ENCODE data around the gene IFNG-AS1.
A peak's percentile ranks its signal among the peaks of the same experiment; 100 is the strongest.

The IFNG-AS1 gene

DNA sequence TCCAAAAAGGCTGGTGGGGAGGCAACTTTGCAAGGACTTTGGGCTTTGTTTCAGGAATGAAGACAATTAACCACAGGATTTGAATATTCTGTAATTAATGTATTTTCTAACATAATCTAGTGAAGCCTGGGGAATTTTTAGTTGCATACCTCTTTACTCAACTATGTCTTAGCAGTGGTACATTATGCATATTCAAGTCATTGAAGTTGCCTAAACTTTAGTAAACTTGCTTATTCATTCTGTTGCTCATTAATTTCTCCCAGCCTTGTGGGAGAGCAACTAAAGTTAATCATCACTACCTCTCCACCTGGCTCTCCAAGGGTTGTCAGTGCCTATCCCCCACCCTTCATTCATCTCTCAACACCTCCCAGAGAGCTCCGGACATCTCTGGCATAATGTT is 54.2 kb downstream of the IFNG-AS1 start:
- Histone ChIP-seq H2BK12ac (ENCODE audit: low read length) (no peak overlapping the region), H2BK120ac (ENCODE audit: low read depth, low read length) (no peak overlapping the region), H2AK5ac (ENCODE audit: low read depth, low read length) (no peak overlapping the region), H3K4ac (ENCODE audit: low read length) (no peak overlapping the region), H2AFZ (ENCODE audit: low read length) (no peak overlapping the region), H3K9me3 (replicated peaks in 1 of 2; ENCODE audit: control insufficient read depth in 2 of 2, insufficient read depth in 1 of 2, low read depth in 1 of 2, low read length in 2 of 2) (no peaks in the 10 kb centered on the region), H3K4me1 (ENCODE audit: control insufficient read depth in 2 of 2, insufficient read depth in 1 of 2, low read depth in 1 of 2, low read length in 2 of 2) (no peaks in the 10 kb centered on the region), H2BK5ac (ENCODE audit: low read length) (no peak overlapping the region), H3K4me3 (ENCODE audit: low read length in 2 of 2) (no peak overlapping the region), H3K4me2 (ENCODE audit: insufficient read depth, low read length, poor library complexity, severe bottlenecking) (no peak overlapping the region), H3K18ac (ENCODE audit: low read length) (no peak overlapping the region), H3K27me3 (ENCODE audit: control insufficient read depth in 3 of 3, insufficient read depth in 3 of 3, low read depth in 1 of 3, low read length in 3 of 3) (no peaks in the 10 kb centered on the region), H4K91ac (ENCODE audit: low read depth, low read length, poor library complexity) (no peak overlapping the region), H3K23ac (ENCODE audit: low read depth, low read length, poor library complexity) (no peak overlapping the region), H3K9ac (ENCODE audit: low read depth, low read length, poor library complexity) (no peak overlapping the region), H3K27ac (replicated peaks; ENCODE audit: low read length) (no peak overlapping the region), H4K8ac (ENCODE audit: low read depth, low read length) (no peak overlapping the region), H3K36me3 (replicated peaks in 1 of 2; ENCODE audit: control insufficient read depth in 2 of 2, insufficient read depth in 2 of 2, low read length in 2 of 2) (no peaks in the 10 kb centered on the region), H3K14ac (ENCODE audit: low read length) (no peak overlapping the region), H2BK15ac (ENCODE audit: low read length) (no peak overlapping the region), H3K79me1 (ENCODE audit: low read depth, low read length) (no peaks in the 10 kb centered on the region)
- WGBS, 2 donors (ENCODE audit: extremely low coverage in 2 of 2, insufficient read length in 2 of 2, insufficient replicate concordance in 1 of 2): no CpG with 5 or more reads among the region's 1 CpG
- DNase-seq (ENCODE audit: low spot score): no peak

DNA sequence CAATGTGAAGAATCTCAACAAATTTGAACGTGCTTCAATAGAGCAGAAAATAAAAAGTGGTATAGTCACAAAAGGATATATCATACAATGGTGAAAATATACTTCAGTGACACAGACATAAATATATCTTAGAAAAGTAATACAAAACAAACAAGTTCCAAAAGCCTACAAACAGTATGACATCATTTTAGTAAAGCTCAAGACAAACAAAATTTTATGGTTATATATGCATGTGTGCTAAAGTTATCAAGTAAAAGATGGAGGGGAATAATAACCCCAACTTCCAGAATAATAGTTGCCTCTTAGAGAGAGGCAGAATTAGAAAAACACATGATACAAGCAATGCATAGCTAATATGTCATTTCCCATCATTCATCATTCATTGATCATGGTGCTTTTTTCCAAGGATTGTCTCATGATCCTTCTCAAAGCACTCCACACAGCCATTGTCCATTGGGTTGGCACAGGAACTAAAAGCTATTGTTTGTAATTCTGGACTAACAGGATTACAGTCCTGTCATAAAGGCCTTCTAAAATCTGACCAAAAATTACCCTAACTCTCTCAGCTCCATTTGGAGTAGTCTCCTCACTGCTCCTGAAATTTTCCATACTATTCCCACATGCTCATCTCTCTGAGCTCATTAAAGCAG is 59.5 kb downstream of the IFNG-AS1 start:
- no CpG with 5 or more reads among the region's 1 CpG for WGBS, 2 donors (ENCODE audit: extremely low coverage in 2 of 2, insufficient read length in 2 of 2, insufficient replicate concordance in 1 of 2)
- no peak overlapping the region for H4K8ac ChIP-seq (ENCODE audit: low read depth, low read length)
- H3K23ac ChIP-seq (ENCODE audit: low read depth, low read length, poor library complexity): no peak overlapping the region
- H3K4me1 ChIP-seq (ENCODE audit: control insufficient read depth in 2 of 2, insufficient read depth in 1 of 2, low read depth in 1 of 2, low read length in 2 of 2): no peaks in the 10 kb centered on the region
- H3K27ac ChIP-seq (replicated peaks; ENCODE audit: low read length): no peak overlapping the region
- H2AFZ ChIP-seq (ENCODE audit: low read length): no peak overlapping the region
- H3K18ac ChIP-seq (ENCODE audit: low read length): no peak overlapping the region
- no peaks in the 10 kb centered on the region for H3K9me3 ChIP-seq (replicated peaks in 1 of 2; ENCODE audit: control insufficient read depth in 2 of 2, insufficient read depth in 1 of 2, low read depth in 1 of 2, low read length in 2 of 2)
- no peak for DNase-seq (ENCODE audit: low spot score)
- H3K27me3 ChIP-seq (ENCODE audit: control insufficient read depth in 3 of 3, insufficient read depth in 3 of 3, low read depth in 1 of 3, low read length in 3 of 3): no peaks in the 10 kb centered on the region
- H3K4ac ChIP-seq (ENCODE audit: low read length): no peak overlapping the region
- H3K79me1 ChIP-seq (ENCODE audit: low read depth, low read length): no peaks in the 10 kb centered on the region
- no peak overlapping the region for H2BK12ac ChIP-seq (ENCODE audit: low read length)
- H2AK5ac ChIP-seq (ENCODE audit: low read depth, low read length): no peak overlapping the region
- H2BK5ac ChIP-seq (ENCODE audit: low read length): no peak overlapping the region
- H3K4me3 ChIP-seq (ENCODE audit: low read length in 2 of 2): no peak overlapping the region
- H2BK120ac ChIP-seq (ENCODE audit: low read depth, low read length): no peak overlapping the region
- no peak overlapping the region for H3K4me2 ChIP-seq (ENCODE audit: insufficient read depth, low read length, poor library complexity, severe bottlenecking)
- H3K36me3 ChIP-seq (replicated peaks in 1 of 2; ENCODE audit: control insufficient read depth in 2 of 2, insufficient read depth in 2 of 2, low read length in 2 of 2): no peaks in the 10 kb centered on the region
- H4K91ac ChIP-seq (ENCODE audit: low read depth, low read length, poor library complexity): no peak overlapping the region
- no peak overlapping the region for H3K9ac ChIP-seq (ENCODE audit: low read depth, low read length, poor library complexity)
- H2BK15ac ChIP-seq (ENCODE audit: low read length): no peak overlapping the region
- no peak overlapping the region for H3K14ac ChIP-seq (ENCODE audit: low read length)

- H2AK5ac ChIP-seq (ENCODE audit: low read depth, low read length): no peak overlapping the region
- H3K4me1 ChIP-seq (ENCODE audit: control insufficient read depth in 2 of 2, insufficient read depth in 1 of 2, low read depth in 1 of 2, low read length in 2 of 2): no peaks in the 10 kb centered on the region
- no peak overlapping the region for H3K9ac ChIP-seq (ENCODE audit: low read depth, low read length, poor library complexity)
- no CpG with 5 or more reads among the region's 2 CpGs for WGBS, 2 donors (ENCODE audit: extremely low coverage in 2 of 2, insufficient read length in 2 of 2, insufficient replicate concordance in 1 of 2)
- no peak overlapping the region for H3K18ac ChIP-seq (ENCODE audit: low read length)
- H2BK15ac ChIP-seq (ENCODE audit: low read length): no peak overlapping the region
- no peak overlapping the region for H4K8ac ChIP-seq (ENCODE audit: low read depth, low read length)
- no peak overlapping the region for H3K14ac ChIP-seq (ENCODE audit: low read length)
- H3K4me3 ChIP-seq (ENCODE audit: low read length in 2 of 2): no peak overlapping the region
- H4K91ac ChIP-seq (ENCODE audit: low read depth, low read length, poor library complexity): no peak overlapping the region
- H2BK120ac ChIP-seq (ENCODE audit: low read depth, low read length): no peak overlapping the region
- H3K36me3 ChIP-seq (replicated peaks in 1 of 2; ENCODE audit: control insufficient read depth in 2 of 2, insufficient read depth in 2 of 2, low read length in 2 of 2): no peaks in the 10 kb centered on the region
- H2AFZ ChIP-seq (ENCODE audit: low read length): no peak overlapping the region
- no peak overlapping the region for H2BK12ac ChIP-seq (ENCODE audit: low read length)
- H3K4me2 ChIP-seq (ENCODE audit: insufficient read depth, low read length, poor library complexity, severe bottlenecking): no peak overlapping the region
- no peak overlapping the region for H3K23ac ChIP-seq (ENCODE audit: low read depth, low read length, poor library complexity)
- H3K27ac ChIP-seq (replicated peaks; ENCODE audit: low read length): no peak overlapping the region
- H3K27me3 ChIP-seq (ENCODE audit: control insufficient read depth in 3 of 3, insufficient read depth in 3 of 3, low read depth in 1 of 3, low read length in 3 of 3): no peaks in the 10 kb centered on the region
- H3K4ac ChIP-seq (ENCODE audit: low read length): no peak overlapping the region
- no peak overlapping the region for H2BK5ac ChIP-seq (ENCODE audit: low read length)
- H3K9me3 ChIP-seq (replicated peaks in 1 of 2; ENCODE audit: control insufficient read depth in 2 of 2, insufficient read depth in 1 of 2, low read depth in 1 of 2, low read length in 2 of 2): no peaks in the 10 kb centered on the region
- no peak for DNase-seq (ENCODE audit: low spot score)
- no peaks in the 10 kb centered on the region for H3K79me1 ChIP-seq (ENCODE audit: low read depth, low read length)
Observed at GRCh38 chr12:68056300-68056699, 67.1 kb downstream of the IFNG-AS1 start.

DNA sequence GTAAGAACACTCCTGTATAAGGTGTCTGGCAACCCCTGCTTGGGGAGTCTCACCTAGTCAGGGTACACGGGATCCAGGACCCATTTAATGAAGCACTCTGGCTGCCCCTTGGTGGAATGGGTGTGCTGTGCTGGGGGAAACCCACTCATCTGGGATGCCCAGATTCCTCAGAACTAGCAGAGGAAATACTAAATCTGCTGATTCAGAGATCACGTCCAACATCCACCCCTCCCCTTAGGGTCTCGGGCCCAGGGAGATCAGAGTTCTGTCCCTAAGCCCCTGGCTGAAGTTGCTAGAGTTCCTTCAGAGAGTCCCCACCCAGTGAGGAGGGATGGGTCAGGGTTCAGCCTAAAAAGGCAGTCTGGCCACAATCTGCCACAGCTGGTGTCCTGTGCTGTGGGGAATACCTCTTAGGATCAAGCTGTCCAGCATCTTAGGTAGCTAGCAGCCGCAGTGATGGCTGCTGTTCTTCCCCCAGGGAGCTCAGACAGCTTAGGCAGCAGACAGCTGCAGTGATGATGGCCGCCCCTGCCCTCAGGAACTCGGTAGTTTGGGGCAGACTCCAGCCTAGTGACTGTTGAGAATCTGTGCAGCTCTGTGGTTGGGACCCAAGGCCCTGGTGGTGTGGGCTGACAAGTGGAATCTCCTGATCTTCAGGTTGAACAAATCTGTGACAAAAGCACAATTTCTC is 74.8 kb downstream of the IFNG-AS1 start:
- no peak overlapping the region for H2BK15ac ChIP-seq (ENCODE audit: low read length)
- H3K4me1 ChIP-seq (ENCODE audit: control insufficient read depth in 2 of 2, insufficient read depth in 1 of 2, low read depth in 1 of 2, low read length in 2 of 2): no peaks in the 10 kb centered on the region
- no peaks in the 10 kb centered on the region for H3K36me3 ChIP-seq (replicated peaks in 1 of 2; ENCODE audit: control insufficient read depth in 2 of 2, insufficient read depth in 2 of 2, low read length in 2 of 2)
- no peak overlapping the region for H3K4me3 ChIP-seq (ENCODE audit: low read length in 2 of 2)
- no peak overlapping the region for H2BK12ac ChIP-seq (ENCODE audit: low read length)
- no peak overlapping the region for H2AFZ ChIP-seq (ENCODE audit: low read length)
- peak overlapping the region; percentile 18 for H3K23ac ChIP-seq (ENCODE audit: low read depth, low read length, poor library complexity)
- no peak overlapping the region for H3K18ac ChIP-seq (ENCODE audit: low read length)
- H3K4ac ChIP-seq (ENCODE audit: low read length): no peak overlapping the region
- no peak for DNase-seq (ENCODE audit: low spot score)
- H3K14ac ChIP-seq (ENCODE audit: low read length): no peak overlapping the region
- no peaks in the 10 kb centered on the region for H3K79me1 ChIP-seq (ENCODE audit: low read depth, low read length)
- H3K9ac ChIP-seq (ENCODE audit: low read depth, low read length, poor library complexity): no peak overlapping the region
- no peak overlapping the region for H3K27ac ChIP-seq (replicated peaks; ENCODE audit: low read length)
- H3K4me2 ChIP-seq (ENCODE audit: insufficient read depth, low read length, poor library complexity, severe bottlenecking): no peak overlapping the region
- no peak overlapping the region for H4K8ac ChIP-seq (ENCODE audit: low read depth, low read length)
- no peak overlapping the region for H2BK120ac ChIP-seq (ENCODE audit: low read depth, low read length)
- no peaks in the 10 kb centered on the region for H3K27me3 ChIP-seq (ENCODE audit: control insufficient read depth in 3 of 3, insufficient read depth in 3 of 3, low read depth in 1 of 3, low read length in 3 of 3)
- no peak overlapping the region for H2BK5ac ChIP-seq (ENCODE audit: low read length)
- no CpG with 5 or more reads among the region's 6 CpGs for WGBS, 2 donors (ENCODE audit: extremely low coverage in 2 of 2, insufficient read length in 2 of 2, insufficient replicate concordance in 1 of 2)
- no peak overlapping the region for H2AK5ac ChIP-seq (ENCODE audit: low read depth, low read length)
- H3K9me3 ChIP-seq (replicated peaks in 1 of 2; ENCODE audit: control insufficient read depth in 2 of 2, insufficient read depth in 1 of 2, low read depth in 1 of 2, low read length in 2 of 2): peaks cover 0 to 2% of the 10 kb centered on the region in 2 donors
- no peak overlapping the region for H4K91ac ChIP-seq (ENCODE audit: low read depth, low read length, poor library complexity)
